OCI-LY3 (cell line): ENCODE measurements around the gene FLVCR2.

ENCODE experiments used
- H2AFZ ChIP-seq: fragments of 200-600, 300-600 bp; shearing (Covaris generic); 2 replicates; pipeline ENCODE4 v1.6.0; 2014; ENCODE audit warnings: antibody characterized with exemption, low read depth, low read length
- H3K27ac ChIP-seq: fragments of 200-600, 300-600 bp; sonication (generic); 2 replicates; pipeline ENCODE4 v1.5.1; 2014; ENCODE audit warnings: mild to moderate bottlenecking, low read length, moderate library complexity, mixed read lengths
- H3K27me3 ChIP-seq: fragments of 200-600, 300-600 bp; sonication (generic); 2 replicates; pipeline ENCODE4 v1.6.1; 2014; ENCODE audit warnings: low read depth, low read length, mixed read lengths
- H3K36me3 ChIP-seq: fragments of 200-600, 300-600 bp; sonication (generic); replicated peaks from 2 replicates; pipeline ENCODE3; 2014; ENCODE audit warnings: low read depth, low read length, mixed read lengths
- H3K4me1 ChIP-seq: fragments of 300-600, 200-600 bp; sonication (generic); 2 replicates; pipeline ENCODE4 v1.6.1; 2014; ENCODE audit warnings: low read length, mixed read lengths
- H3K4me2 ChIP-seq: fragments of 200-600, 300-600 bp; sonication (generic); 2 replicates; pipeline ENCODE4 v1.6.1; 2014; ENCODE audit warnings: low read length, mixed read lengths
- H3K4me3 ChIP-seq: fragments of 300-600, 200-600 bp; sonication (generic); 2 replicates; pipeline ENCODE4 v1.5.1; 2014; ENCODE audit warnings: antibody characterized with exemption, mild to moderate bottlenecking, low read length, moderate library complexity
- H3K79me2 ChIP-seq: fragments of 300-600, 200-600 bp; shearing (Covaris generic); 2 replicates; pipeline ENCODE4 v1.6.1; 2014; ENCODE audit warnings: mild to moderate bottlenecking, low read length, mixed read lengths
- H3K9ac ChIP-seq: fragments of 300-600, 200-600 bp; shearing (Covaris generic); 2 replicates; pipeline ENCODE4 v1.6.0; 2014; ENCODE audit warnings: mild to moderate bottlenecking, low read length, moderate library complexity
- H3K9me3 ChIP-seq: fragments of 200-600, 300-600 bp; shearing (Covaris generic); 2 replicates; pipeline ENCODE4 v1.6.1; 2014; ENCODE audit warnings: low read length, mixed read lengths; ENCODE audit not compliant: insufficient read depth
- H4K20me1 ChIP-seq: fragments of 200-600, 300-600 bp; sonication (generic); 2 replicates; pipeline ENCODE4 v1.6.1; 2016; ENCODE audit warnings: low read length, mixed read lengths; ENCODE audit not compliant: insufficient read depth
- CTCF ChIP-seq: fragments of 200-600, 300-600 bp; sonication (generic); IDR thresholded peaks from 2 replicates; pipeline ENCODE4 v1.5.1; 2014; ENCODE audit warnings: antibody characterized with exemption, low read length, low read depth
- EZH2phosphoT487 ChIP-seq: fragments of 200-600 bp; shearing (Covaris generic); IDR thresholded peaks from 2 replicates; pipeline ENCODE4 v1.6.1; 2018; ENCODE audit warnings: antibody characterized with exemption, mixed run types, low read depth

FLVCR2 gene

GRCh38 chr14:75640876-75641275 is 62.5 kb downstream of the FLVCR2 start:
- TF ChIP-seq EZH2phosphoT487 = no peak
- no peak for TF ChIP-seq CTCF

GRCh38 chr14:75643985-75644384 is 65.6 kb downstream of the FLVCR2 start:
- Histone ChIP-seq H3K36me3 (peaks cover 23% of the 10 kb centered on the region), H3K4me3 (no peak overlapping the region), H4K20me1 (no peaks in the 10 kb centered on the region), H3K9ac (no peak overlapping the region), H2AFZ (no peak overlapping the region), H3K27me3 (no peaks in the 10 kb centered on the region), H3K9me3 (no peaks in the 10 kb centered on the region), H3K27ac (no peak overlapping the region), H3K4me1 (no peaks in the 10 kb centered on the region), H3K4me2 (no peak overlapping the region), H3K79me2 (no peaks in the 10 kb centered on the region)
- no peak for TF ChIP-seq CTCF
- no peak for TF ChIP-seq EZH2phosphoT487

More at GRCh38 chr14:75640876-75641275, 62.5 kb downstream of the FLVCR2 start:
- Histone ChIP-seq H3K9ac (no peak overlapping the region), H3K9me3 (no peaks in the 10 kb centered on the region), H2AFZ (no peak overlapping the region), H3K4me3 (no peak overlapping the region), H3K27ac (no peak overlapping the region), H3K27me3 (no peaks in the 10 kb centered on the region), H3K4me2 (no peak overlapping the region), H4K20me1 (no peaks in the 10 kb centered on the region), H3K36me3 (no peaks in the 10 kb centered on the region), H3K79me2 (no peaks in the 10 kb centered on the region), H3K4me1 (no peaks in the 10 kb centered on the region)

- TF ChIP-seq EZH2phosphoT487 = no peak
- no peak for TF ChIP-seq CTCF
- H3K27me3 ChIP-seq = no peaks in the 10 kb centered on the region
- no peak overlapping the region for H3K9ac ChIP-seq
- no peak overlapping the region for H3K4me2 ChIP-seq
- H4K20me1 ChIP-seq = no peaks in the 10 kb centered on the region
- no peak overlapping the region for H3K27ac ChIP-seq
- H3K4me1 ChIP-seq = no peaks in the 10 kb centered on the region
- no peaks in the 10 kb centered on the region for H3K79me2 ChIP-seq
- H2AFZ ChIP-seq = no peak overlapping the region
- no peak overlapping the region for H3K4me3 ChIP-seq
- peaks cover 33% of the 10 kb centered on the region for H3K36me3 ChIP-seq
- H3K9me3 ChIP-seq = no peaks in the 10 kb centered on the region
Observed at GRCh38 chr14:75645056-75645455, 66.6 kb downstream of the FLVCR2 start.

GRCh38 chr14:75646762-75647161 is 68.3 kb downstream of the FLVCR2 start:
- Histone ChIP-seq H3K4me1 (no peaks in the 10 kb centered on the region), H3K4me3 (no peak overlapping the region), H2AFZ (no peak overlapping the region), H3K9me3 (no peaks in the 10 kb centered on the region), H3K9ac (no peak overlapping the region), H3K79me2 (no peaks in the 10 kb centered on the region), H3K27me3 (no peaks in the 10 kb centered on the region), H3K27ac (no peak overlapping the region), H3K36me3 (peaks cover 49% of the 10 kb centered on the region), H3K4me2 (no peak overlapping the region), H4K20me1 (no peaks in the 10 kb centered on the region)
- TF ChIP-seq CTCF = no peak
- TF ChIP-seq EZH2phosphoT487 = no peak
